ENCODE measurements around the gene ARID5B. TPM values are rescaled to one million over a fixed set of nuclear protein-coding genes. Genes with fewer than 3 reads are reported as not detected.

The ARID5B gene
- total and polyA plus RNA-seq, 2 of the 4 experiments (the other 2 are of a cell fraction): 41.0 to 125 TPM

- Histone ChIP-seq H3K23ac (ENCODE audit: low read depth, low read length) (no peak overlapping the region), H4K91ac (ENCODE audit: insufficient read depth, low read depth, low read length) (no peak overlapping the region), H4K8ac (ENCODE audit: low read depth in 2 of 2, low read length in 2 of 2) (no peak overlapping the region), H3K18ac (ENCODE audit: low read depth, low read length) (no peak overlapping the region), H3K27me3 (ENCODE audit: control insufficient read depth, insufficient read depth, low read length) (no peaks in the 10 kb centered on the region), H3K14ac (replicated peaks; ENCODE audit: low read depth, low read length) (no peak overlapping the region), H3K9me3 (ENCODE audit: control insufficient read depth, insufficient read depth, low read length) (no peaks in the 10 kb centered on the region), H2BK120ac (ENCODE audit: low read depth, low read length) (no peak overlapping the region), H3K4me1 (ENCODE audit: control insufficient read depth, insufficient read depth, low read length) (peaks cover 3% of the 10 kb centered on the region), H3K79me1 (ENCODE audit: low read depth in 1 of 2, low read length in 2 of 2) (peaks cover 38 to 70% of the 10 kb centered on the region in 2 experiments), H3K27ac (ENCODE audit: insufficient read depth, low read length) (no peak overlapping the region), H2AK5ac (ENCODE audit: low read depth, low read length) (no peak overlapping the region), H2BK20ac (ENCODE audit: low read depth, low read length) (no peak overlapping the region), H2BK15ac (ENCODE audit: low read depth, low read length) (no peak overlapping the region), H3K4ac (ENCODE audit: low read depth, low read length) (no peak overlapping the region), H3K4me3 (ENCODE audit: insufficient read depth, low read depth, low read length) (no peak overlapping the region), H2BK5ac (ENCODE audit: low read depth, low read length, poor library complexity, severe bottlenecking) (no peak overlapping the region), H4K5ac (ENCODE audit: low read depth, low read length) (no peak overlapping the region), H2AFZ (replicated peaks; ENCODE audit: low read length, poor library complexity) (no peak overlapping the region), H3K4me2 (ENCODE audit: low read depth, low read length) (no peak overlapping the region), H3K56ac (ENCODE audit: extremely low read depth, insufficient read depth, low read length) (no peak overlapping the region), H3K36me3 (ENCODE audit: control insufficient read depth, insufficient read depth, low read length) (peaks cover 38% of the 10 kb centered on the region), H4K20me1 (ENCODE audit: insufficient read depth, low read length) (peaks cover 3% of the 10 kb centered on the region; the same call in 1 of the 2 replicates), H3K9me1 (ENCODE audit: insufficient read depth, low read length) (no peaks in the 10 kb centered on the region; the same call in none of the 2 replicates), H3K9ac (ENCODE audit: low read depth, low read length) (no peak overlapping the region), H2AK9ac (replicated peaks; ENCODE audit: low read depth, low read length, poor library complexity) (no peak overlapping the region)
- TF ChIP-seq RAD21 (IDR thresholded peaks at IDR 0.05; ENCODE audit: low read length): no peak
- no peak for TF ChIP-seq BHLHE40 (IDR thresholded peaks at IDR 0.05; ENCODE audit: low read depth, low read length)
- no peak for TF ChIP-seq MAZ (IDR thresholded peaks at IDR 0.05; ENCODE audit: borderline replicate concordance, low read depth, low read length)
- no peak for TF ChIP-seq CHD1 (IDR thresholded peaks at IDR 0.05; ENCODE audit: low read depth, low read length)
- TF ChIP-seq POLR2A (IDR thresholded peaks at IDR 0.05; ENCODE audit: low read depth, low read length): no peak
- no peak for TF ChIP-seq MAFK (IDR thresholded peaks at IDR 0.05; ENCODE audit: low read depth, low read length)
- CTCF ChIA-PET: interaction anchor here (0.6 kb wide), 1 partner anchor 1462 kb away, joined by 4 read pairs; no protein-coding TSS in a partner anchor
- POLR2A ChIA-PET (ENCODE audit: unreplicated experiment): no interaction called here
- BruUV-seq (replicated peaks): no TSS peak
- intact Hi-C loops (cut with micrococcal nuclease) (no loop called here), in situ Hi-C loops (cut with MboI; ENCODE audit: low sequenced_read_pairs) (no loop called here), dilution Hi-C loops (cut with HindIII; ENCODE audit: low sequenced_read_pairs, unreplicated experiment) (no loop called here)
- no CpG with 5 or more reads among the region's 2 CpGs for WGBS, 2 experiments (ENCODE audit: extremely low coverage in 2 of 2, insufficient read length in 1 of 2)
- ATAC-seq (ENCODE audit: low read depth): no peak
- no peak for DNase-seq
Observed at GRCh38 chr10:61949687-61950086, 48.2 kb downstream of the ARID5B start.
